ENCODE measurements around the gene TRIP10.

The TRIP10 gene

DNA sequence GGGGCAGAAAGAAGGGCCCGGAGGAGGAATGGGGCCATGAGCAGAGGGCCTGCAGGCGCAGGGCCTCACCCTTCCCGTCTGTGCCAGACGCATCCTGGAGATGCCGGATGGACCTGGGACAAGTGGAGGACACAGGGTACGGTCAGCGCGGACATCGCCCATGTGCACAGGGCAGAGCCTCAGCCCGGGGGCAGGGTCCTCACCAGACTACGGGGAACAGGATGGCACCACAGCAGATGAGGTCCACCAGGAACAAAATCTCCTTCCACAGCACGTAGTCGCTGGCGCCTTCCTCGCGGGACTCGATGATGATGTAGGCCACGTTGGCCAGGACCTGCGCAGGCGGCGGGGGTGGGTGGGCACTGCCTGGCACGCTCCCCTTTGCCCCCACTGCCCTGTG, 7.7 kb upstream of the TRIP10 start:
- peaks cover 5% of the 10 kb centered on the region for H4K20me1 ChIP-seq (ENCODE audit: insufficient read depth, low read length, poor library complexity, severe bottlenecking)
- H3K9me3 ChIP-seq (ENCODE audit: insufficient read depth, low read depth, low read length), result no peaks in the 10 kb centered on the region
- H3K36me3 ChIP-seq (ENCODE audit: insufficient read depth, low read length), result no peaks in the 10 kb centered on the region
- H3K27me3 ChIP-seq (ENCODE audit: insufficient read depth, low read length, poor library complexity, severe bottlenecking), result no peaks in the 10 kb centered on the region
- H3K4me1 ChIP-seq (ENCODE audit: insufficient read depth, low read length, poor library complexity, severe bottlenecking), result peaks cover 9% of the 10 kb centered on the region
- no peaks in the 10 kb centered on the region for H3F3A ChIP-seq (ENCODE audit: low read depth)
- no peak overlapping the region for H2AFZ ChIP-seq (ENCODE audit: low read length)
- H3K4me3 ChIP-seq (ENCODE audit: low read length, poor library complexity, severe bottlenecking), result no peak overlapping the region
- H3K9ac ChIP-seq (ENCODE audit: low read depth, low read length, poor library complexity, severe bottlenecking), result no peak overlapping the region
- no peak overlapping the region for H3K4me2 ChIP-seq (ENCODE audit: low read depth, low read length, poor library complexity, severe bottlenecking)
- H3K79me2 ChIP-seq (ENCODE audit: insufficient read depth, low read length), result peaks cover 11% of the 10 kb centered on the region; the same call in 1 of the 2 replicates
- no peaks in the 10 kb centered on the region for H3K9me2 ChIP-seq (replicated peaks; ENCODE audit: low read depth, low read length)
- TF ChIP-seq, protein P1, sequence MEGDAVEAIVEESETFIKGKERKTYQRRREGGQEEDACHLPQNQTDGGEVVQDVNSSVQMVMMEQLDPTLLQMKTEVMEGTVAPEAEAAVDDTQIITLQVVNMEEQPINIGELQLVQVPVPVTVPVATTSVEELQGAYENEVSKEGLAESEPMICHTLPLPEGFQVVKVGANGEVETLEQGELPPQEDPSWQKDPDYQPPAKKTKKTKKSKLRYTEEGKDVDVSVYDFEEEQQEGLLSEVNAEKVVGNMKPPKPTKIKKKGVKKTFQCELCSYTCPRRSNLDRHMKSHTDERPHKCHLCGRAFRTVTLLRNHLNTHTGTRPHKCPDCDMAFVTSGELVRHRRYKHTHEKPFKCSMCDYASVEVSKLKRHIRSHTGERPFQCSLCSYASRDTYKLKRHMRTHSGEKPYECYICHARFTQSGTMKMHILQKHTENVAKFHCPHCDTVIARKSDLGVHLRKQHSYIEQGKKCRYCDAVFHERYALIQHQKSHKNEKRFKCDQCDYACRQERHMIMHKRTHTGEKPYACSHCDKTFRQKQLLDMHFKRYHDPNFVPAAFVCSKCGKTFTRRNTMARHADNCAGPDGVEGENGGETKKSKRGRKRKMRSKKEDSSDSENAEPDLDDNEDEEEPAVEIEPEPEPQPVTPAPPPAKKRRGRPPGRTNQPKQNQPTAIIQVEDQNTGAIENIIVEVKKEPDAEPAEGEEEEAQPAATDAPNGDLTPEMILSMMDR (conservative IDR thresholded peaks at IDR 0.05; ENCODE audit: low read length), result no peak
- TF ChIP-seq EZH2phosphoT487 (IDR thresholded peaks at IDR 0.05; ENCODE audit: borderline replicate concordance), result no peak

DNA sequence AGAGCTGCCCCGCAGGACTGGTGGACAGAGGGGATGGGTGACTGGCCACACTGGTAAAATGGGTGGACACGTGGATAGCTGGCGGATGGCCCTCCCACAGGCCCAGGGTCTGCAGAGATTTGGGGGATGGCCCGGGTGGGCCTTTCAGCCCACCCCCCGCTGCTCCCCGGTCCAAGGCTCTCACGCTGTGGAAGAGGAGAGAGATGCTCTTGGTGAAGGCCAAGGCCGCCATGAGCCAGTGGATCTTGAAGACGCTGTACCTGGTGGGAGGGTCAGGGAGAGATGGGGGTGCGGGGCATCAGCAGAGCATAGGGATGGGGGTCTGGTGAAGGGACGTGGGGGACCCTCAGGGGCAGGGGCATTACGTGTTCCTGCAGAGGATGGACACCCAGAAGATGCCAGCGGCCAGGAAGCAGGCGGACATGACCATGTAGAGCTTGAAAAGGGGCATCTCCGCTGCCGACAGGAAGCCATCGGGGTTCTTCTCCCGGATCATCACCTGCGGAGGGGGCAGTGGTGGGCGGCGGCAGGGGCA, 6.6 kb upstream of the TRIP10 start:
- H4K20me1 ChIP-seq (ENCODE audit: insufficient read depth, low read length, poor library complexity, severe bottlenecking), result peaks cover 7% of the 10 kb centered on the region
- no peaks in the 10 kb centered on the region for H3K27me3 ChIP-seq (ENCODE audit: insufficient read depth, low read length, poor library complexity, severe bottlenecking)
- TF ChIP-seq, protein P1 (conservative IDR thresholded peaks at IDR 0.05; ENCODE audit: low read length), result no peak
- no peak for TF ChIP-seq EZH2phosphoT487 (IDR thresholded peaks at IDR 0.05; ENCODE audit: borderline replicate concordance)
- no peaks in the 10 kb centered on the region for H3K36me3 ChIP-seq (ENCODE audit: insufficient read depth, low read length)
- H3K9me3 ChIP-seq (ENCODE audit: insufficient read depth, low read depth, low read length), result no peaks in the 10 kb centered on the region
- H3K4me1 ChIP-seq (ENCODE audit: insufficient read depth, low read length, poor library complexity, severe bottlenecking), result peaks cover 10% of the 10 kb centered on the region
- no peak overlapping the region for H2AFZ ChIP-seq (ENCODE audit: low read length)
- no peak overlapping the region for H3K9ac ChIP-seq (ENCODE audit: low read depth, low read length, poor library complexity, severe bottlenecking)
- H3F3A ChIP-seq (ENCODE audit: low read depth), result no peaks in the 10 kb centered on the region
- H3K4me2 ChIP-seq (ENCODE audit: low read depth, low read length, poor library complexity, severe bottlenecking), result no peak overlapping the region
- no peak overlapping the region for H3K4me3 ChIP-seq (ENCODE audit: low read length, poor library complexity, severe bottlenecking)
- peaks cover 11% of the 10 kb centered on the region; the same call in 1 of the 2 replicates for H3K79me2 ChIP-seq (ENCODE audit: insufficient read depth, low read length)
- no peaks in the 10 kb centered on the region for H3K9me2 ChIP-seq (replicated peaks; ENCODE audit: low read depth, low read length)

DNA sequence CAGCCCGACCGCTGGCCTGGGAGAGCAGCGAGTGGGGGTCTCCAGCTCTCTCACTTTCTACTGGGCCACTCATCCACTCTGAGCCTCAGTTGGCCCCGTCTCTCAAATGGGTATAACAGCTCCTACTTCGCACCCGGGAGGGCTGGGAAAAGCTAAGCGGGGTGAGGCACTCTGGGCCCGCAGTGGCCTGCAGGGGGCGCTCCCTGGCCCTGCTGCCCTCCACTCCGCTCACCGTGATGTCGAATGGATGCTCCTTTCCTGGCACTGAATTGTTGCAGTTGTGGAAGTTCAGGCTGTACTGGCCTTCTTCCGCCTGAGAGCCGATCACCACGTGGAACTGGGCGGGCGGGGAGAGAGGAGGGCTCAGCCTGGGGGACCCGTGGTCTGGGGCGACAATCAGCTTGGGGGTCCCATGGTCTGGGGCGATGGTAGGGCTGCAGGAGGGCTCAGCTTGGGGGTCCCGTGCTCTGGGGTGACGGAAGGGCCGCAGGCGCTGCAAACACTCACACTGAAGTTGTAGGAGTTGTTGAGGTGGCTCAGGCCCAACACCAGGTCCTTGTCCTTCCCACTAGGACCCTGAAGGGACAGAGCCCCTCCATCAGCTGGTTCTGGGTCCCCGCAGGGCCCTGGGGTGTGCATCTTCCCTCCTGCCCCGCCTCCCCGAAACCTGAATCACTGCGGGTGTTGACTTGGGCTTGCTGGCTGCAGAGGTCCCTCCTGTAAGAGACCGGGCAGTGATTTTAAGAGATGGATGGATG, 6.0 kb upstream of the TRIP10 start:
- Histone ChIP-seq H3K4me3 (ENCODE audit: low read length, poor library complexity, severe bottlenecking) (no peak overlapping the region), H3K79me2 (ENCODE audit: insufficient read depth, low read length) (peaks cover 11% of the 10 kb centered on the region; the same call in 1 of the 2 replicates), H3K4me1 (ENCODE audit: insufficient read depth, low read length, poor library complexity, severe bottlenecking) (peaks cover 16% of the 10 kb centered on the region), H3K9ac (ENCODE audit: low read depth, low read length, poor library complexity, severe bottlenecking) (no peak overlapping the region), H4K20me1 (ENCODE audit: insufficient read depth, low read length, poor library complexity, severe bottlenecking) (peaks cover 7% of the 10 kb centered on the region), H3K27me3 (ENCODE audit: insufficient read depth, low read length, poor library complexity, severe bottlenecking) (no peaks in the 10 kb centered on the region), H2AFZ (ENCODE audit: low read length) (no peak overlapping the region), H3K36me3 (ENCODE audit: insufficient read depth, low read length) (no peaks in the 10 kb centered on the region), H3K9me2 (replicated peaks; ENCODE audit: low read depth, low read length) (no peaks in the 10 kb centered on the region), H3K4me2 (ENCODE audit: low read depth, low read length, poor library complexity, severe bottlenecking) (no peak overlapping the region), H3F3A (ENCODE audit: low read depth) (no peaks in the 10 kb centered on the region), H3K9me3 (ENCODE audit: insufficient read depth, low read depth, low read length) (no peaks in the 10 kb centered on the region)
- no peak for TF ChIP-seq EZH2phosphoT487 (IDR thresholded peaks at IDR 0.05; ENCODE audit: borderline replicate concordance)
- TF ChIP-seq, protein P1 (conservative IDR thresholded peaks at IDR 0.05; ENCODE audit: low read length), result peak; percentile 41; the same call in 1 of the 2 replicates
